ENCODE measurements around the gene SCIMP. TPM values are rescaled to one million over a fixed set of nuclear protein-coding genes. Genes with fewer than 3 reads are reported as not detected.
"Not testable (repeated sequence)": the region's sequence is repeated elsewhere in the genome, so short reads cannot be mapped to it uniquely, and the experiment has no call there.

The SCIMP gene
- not detected in 2 replicates for total RNA-seq

DNA sequence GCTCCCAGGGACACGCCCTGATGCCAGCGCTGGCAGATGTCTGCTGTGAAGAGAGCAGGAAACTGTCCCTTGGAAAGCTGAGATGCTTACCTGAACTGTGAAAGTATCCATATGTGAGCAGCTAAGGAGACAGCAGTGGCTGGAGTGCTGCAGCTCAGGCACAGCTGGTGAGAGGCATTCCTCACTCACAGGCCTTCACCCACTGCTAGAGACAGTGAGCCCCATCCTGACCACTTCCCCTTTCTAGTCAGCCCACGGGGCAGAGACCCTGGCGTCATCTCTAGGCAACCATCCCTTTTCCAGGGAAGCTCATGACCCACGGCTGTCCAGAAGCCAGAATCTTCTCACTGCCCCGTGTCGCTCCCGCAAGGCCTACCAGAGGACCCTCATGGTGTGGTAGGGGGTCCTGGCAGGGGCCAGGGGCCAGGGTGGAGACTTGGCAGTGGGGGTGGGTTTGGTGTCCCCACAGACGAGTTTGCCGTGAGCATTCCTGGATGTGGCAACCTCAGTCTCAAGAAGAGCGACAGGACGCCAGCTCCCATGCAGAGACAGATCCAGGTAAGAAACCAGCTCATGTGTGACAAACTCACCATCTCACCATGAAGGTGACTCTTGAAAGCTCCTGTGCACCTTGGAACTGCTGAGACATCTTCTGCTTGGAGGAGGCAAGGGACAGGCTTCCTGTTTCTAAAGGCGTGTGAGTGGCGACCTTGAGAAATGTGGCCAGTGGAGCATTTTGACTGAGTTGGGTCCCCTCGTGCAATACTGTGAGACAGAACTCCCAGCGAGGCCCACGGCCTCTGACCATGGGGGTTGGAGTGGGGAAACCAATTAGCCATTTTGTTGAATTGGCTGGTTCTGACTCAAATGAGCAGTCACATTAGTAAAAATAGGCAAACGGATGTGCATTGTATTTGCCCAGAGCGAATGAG, at the start of gene SCIMP:
Gene SCIMP, minus strand, starts transcription at position 216 of the 932 bp plus-strand sequence. Its CDS starts 105 bp downstream, at position 111.
- DNase-seq (ENCODE audit: low read depth in 2 of 2): no peak

DNA sequence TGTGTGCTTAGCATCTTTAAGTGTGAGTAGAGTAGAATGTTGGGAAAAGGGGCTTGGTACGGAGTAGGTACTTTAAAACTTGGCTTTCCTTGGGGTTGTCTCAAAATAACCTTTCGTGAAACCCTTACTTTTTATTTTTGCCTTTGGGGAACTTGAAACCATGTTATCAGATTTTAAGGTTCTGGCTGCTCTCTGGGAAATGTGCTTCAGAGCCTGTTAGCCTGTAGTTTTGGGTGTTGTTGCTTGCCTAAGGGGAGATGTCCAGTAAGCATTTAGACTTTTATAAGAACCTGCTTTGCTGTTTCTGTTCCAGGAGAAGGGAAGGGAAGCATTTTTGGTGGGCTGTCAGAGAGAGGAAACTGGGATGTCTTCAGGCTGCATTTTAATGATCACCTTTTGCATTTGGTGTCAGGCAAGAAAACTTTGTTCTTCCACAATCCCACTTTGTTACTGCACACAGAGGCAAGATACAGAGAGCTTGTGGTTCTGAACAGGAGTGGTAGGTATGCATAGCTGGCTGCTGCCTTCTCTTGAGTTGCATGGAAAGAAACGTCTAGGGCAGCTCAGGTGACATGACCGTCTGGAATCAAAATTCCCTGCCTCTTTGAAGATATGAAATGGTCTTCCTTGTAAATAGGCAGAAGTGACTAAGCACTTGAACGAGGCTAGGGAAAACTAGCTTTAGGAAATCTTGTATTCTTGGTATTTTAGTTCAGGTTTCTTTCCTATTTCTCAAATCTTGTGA, 49.1 kb upstream of the SCIMP start:
- DNase-seq (ENCODE audit: low read depth in 2 of 2): peak in 1 of 2 donors; percentile 6

DNA sequence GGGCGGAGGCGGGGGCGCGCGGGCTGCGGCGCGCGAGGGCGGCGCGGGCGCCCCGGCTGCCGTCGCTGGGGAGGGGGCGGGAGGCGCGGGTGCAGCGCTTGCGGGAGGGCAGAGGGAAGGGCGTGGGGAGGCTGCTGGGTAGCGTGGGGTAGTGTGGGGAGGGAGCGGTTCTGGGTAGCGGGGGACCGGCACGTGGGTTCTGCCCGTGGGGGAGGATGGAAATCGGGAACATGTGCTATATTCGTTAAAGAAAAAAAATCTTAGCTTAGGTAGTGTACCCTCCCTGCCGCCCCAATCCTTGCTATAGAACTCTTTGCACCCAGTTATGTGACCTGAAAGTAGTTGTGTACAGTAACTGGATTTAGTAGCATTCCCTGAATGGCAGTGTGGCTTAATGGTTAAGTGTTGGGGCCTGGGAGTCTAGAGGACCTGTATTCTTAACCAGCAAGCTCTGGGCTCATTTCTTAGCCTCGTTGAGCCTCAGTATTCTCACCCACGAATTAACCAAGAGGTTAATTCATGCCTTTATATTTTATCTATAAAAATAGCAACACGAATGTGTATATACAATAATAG, 48.1 kb upstream of the SCIMP start:
- DNase-seq (ENCODE audit: low read depth in 2 of 2): peak in 1 of 2 donors; percentile 25

DNA sequence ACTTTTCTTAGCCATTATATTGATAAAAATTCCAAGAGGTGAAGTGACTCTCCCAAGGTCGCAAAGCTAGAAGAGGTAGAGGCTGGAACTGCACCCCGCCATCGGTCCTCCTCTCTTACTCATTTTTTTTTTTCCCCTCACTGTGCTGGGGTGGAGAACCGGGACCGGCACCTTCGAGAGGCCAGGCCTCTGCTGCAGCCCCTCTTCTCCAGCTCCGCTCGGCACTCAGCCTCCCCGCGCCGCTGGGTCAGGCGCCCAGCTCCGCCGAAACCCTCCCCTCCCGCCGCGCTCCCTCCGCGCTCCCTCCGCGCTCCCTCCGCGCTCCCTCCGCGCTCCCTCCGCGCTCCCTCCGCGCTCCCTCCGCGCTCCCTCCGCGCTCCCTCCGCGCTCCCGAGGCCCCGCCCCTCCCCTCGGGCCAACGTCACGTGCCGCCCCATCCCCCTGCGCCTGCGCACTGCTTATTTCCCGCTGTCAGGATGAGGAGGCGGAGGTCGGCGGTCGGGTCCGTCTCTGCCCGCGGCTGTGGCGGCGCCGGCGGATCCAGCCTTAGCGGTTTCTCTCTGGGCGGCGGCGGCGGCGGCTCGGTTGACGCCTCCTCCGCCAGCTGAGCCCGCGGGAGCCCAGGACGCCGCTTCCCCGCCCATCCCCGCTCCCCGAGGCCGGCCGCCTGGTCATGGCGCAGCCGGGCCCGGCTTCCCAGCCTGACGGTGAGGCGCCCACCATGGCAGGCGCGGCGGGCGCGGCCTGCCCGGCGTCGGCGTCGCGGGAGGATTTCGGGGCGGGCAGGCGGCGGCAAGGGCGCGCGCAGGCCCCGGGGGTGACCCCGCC, 47.4 kb upstream of the SCIMP start, which contains the start of gene RABEP1:
Gene RABEP1, plus strand, starts transcription at position 471 of the 828 bp plus-strand sequence. Its CDS starts 203 bp downstream, at position 674.
- DNase-seq (ENCODE audit: low read depth in 2 of 2): peak; percentile 91 to 96

DNA sequence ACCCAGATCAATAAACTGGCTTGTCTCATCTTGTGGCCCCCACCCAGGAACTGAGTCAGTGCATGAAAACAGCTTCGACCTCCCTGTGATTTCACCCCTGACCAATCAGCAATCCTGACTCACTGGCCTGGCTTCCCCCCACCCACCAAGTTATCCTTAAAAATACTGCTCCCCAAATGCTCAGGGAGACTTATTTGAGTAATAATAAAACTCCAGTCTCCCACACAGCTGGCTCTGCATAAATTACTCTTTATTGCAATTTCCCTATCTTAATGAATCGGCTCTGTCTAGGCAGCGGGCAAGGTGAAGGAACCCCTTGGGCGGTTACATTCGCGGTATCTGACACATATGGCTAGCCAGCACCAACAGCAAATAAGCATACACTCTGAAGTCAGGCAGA, 37.7 kb upstream of the SCIMP start:
- no peak for DNase-seq (ENCODE audit: low read depth in 2 of 2)

DNA sequence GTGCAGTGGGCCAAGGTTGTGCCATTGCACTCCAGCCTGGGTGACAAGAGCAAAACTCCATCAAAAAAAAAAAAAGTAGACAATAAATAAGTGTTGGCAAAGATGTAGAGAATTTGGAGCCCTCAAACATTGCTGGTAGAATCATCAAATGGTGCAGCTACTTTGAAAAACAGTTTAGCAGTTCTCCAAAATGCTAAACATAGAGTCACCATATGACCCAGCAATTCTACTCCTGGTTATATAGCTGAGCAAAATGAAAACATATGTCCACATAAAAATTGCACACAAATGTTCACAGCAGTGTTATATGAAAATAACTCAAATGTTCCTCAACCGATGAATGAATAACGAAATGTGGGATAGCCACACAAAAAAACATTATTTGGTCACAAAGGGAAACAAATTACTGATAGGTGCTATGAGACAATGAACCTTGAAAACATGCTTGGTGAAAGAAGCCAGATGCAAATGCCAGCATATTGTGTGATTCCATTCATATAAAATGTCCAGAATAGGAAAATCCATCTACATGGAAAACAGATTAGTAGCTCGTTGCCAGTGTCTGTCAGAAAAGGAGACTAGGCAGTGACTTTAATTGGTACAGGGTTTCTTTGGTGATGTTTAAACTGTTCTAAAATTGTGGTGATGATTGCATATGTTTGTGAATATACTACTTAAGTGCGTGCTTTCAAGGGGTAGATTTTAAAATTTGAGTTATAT, 34.7 kb upstream of the SCIMP start:
- DNase-seq (ENCODE audit: low read depth in 2 of 2): no peak

DNA sequence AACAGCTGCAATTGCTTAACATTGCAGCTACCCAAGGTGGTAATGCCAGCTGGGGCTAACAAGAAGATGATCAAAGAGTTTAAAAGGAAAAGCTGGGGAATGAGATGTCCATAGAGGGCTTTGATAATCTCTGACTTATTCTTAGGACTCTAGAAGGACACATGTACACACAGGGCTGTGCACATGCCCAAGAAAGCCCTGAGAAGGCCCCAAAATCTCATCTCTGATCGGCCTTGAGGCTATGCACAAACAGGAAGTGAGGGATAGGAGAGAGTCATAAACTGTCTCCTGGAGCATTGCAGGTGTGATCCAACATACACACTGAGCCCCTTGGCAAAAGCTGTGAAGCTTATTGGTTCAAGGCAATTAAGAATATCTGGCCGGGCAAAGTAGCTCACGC, 30.2 kb upstream of the SCIMP start:
- no peak for DNase-seq (ENCODE audit: low read depth in 2 of 2)

DNA sequence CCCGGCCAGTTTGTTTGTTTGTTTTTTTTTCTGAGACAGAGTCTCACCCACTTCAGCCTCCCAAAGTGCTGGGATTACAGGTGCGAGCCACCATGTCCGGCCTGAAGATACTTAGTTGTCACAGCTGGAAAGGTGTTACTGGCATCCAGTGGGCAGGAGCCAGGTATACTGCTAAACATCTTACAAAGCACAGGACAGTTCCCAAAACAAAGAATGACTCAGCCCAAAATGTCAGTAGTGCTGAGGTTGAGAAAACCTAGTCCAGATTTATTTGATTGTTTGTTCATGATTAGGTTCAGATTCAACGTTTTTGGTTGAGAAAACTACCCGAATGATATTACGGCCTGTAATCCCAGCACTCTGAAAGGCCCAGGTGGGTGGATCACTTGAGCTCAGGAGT, 28.8 kb upstream of the SCIMP start:
- no peak for DNase-seq (ENCODE audit: low read depth in 2 of 2)

DNA sequence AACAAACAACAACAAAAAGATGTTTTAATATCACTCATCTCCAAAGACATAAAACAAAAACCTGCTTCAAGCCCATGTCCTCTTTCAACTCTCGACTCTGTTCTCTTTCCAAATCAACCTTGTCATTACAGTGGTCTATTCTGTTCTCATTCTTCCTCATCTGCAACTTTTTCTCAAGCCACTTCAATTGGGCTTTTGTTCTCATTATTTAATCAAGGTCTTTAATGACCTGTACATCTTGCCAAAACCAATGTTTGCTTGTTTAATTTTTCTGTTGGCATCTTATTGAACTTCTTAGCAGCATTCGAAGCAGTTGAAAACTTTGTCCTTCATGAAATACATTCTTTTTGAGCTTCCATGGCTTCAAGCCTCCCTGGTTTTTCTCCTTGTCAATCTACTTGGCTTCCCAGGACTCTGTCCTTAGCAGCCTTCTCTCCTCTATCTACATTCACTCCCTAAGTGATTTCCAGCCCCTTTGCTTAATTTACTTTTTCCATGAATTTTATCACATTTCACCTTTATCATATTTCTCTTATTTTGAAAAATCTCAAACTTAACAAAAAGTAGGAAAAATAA, 27.8 kb upstream of the SCIMP start:
- DNase-seq (ENCODE audit: low read depth in 2 of 2): no peak

DNA sequence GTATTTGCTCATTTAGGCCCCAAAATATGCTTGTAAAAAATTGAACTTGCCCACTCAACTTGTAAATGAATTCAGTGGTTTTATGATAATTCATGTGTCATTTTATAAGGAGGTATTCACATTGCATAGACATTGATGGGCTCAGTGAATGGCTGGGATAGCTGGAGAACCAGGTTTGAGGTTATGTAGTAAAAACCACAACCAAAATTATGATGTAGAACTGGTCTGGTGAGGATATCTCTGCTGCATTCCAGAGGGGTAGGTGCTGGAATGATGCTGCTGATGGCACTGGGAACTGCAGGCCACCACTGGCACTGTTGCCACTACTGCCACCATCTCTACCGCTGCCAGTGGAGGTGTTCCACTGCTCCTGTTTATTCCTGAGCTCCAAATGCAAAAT, 25.9 kb upstream of the SCIMP start:
- no peak for DNase-seq (ENCODE audit: low read depth in 2 of 2)

DNA sequence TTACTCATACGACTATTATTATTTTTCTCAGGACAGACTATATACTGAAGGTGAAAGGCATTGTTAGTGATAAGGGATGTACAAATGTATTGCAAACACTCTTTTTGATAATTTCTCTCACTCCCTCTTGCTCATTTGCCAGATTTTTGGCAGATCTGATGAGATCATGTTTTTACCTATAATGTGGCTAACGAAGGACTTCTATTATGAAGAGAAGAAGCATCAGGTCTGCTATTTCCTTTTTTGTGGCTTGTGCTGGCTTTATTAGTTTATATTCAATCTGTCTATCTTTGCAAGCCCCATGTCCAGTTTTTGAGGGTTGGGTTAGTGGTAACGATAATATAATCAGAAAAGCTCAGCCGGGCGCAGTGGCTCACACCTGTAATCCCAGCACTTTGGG, 22.5 kb upstream of the SCIMP start:
- no peak for DNase-seq (ENCODE audit: low read depth in 2 of 2)

DNA sequence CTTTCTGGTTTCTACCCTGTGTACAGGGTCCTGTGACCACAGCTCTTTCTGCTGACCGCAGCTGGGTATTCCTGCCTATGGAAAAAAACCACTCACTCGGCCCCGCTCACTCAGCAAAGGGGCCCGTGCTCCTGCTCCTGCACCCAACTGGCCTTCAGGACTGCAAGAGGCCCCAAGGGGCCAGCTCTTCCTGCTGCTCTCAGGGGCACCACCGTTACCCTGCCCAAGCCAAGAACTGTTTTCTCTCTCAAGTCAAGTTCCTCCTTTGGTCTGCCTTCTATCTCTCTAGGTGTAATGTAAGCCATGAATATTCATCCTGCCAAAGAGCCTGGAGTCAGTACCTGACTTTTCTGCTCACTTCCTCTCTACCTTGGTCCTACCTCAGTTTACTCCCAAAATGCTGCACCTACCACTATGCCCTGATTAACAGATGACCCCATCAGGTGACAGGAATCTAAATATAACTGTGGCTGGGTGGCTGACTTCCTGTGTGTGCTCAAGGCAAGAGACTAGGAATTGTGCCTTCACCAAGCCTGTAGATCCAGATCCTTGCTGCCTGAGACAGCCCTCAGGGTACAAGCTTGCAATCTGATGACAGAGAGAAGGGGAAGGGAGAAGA, 20.4 kb upstream of the SCIMP start:
- DNase-seq (ENCODE audit: low read depth in 2 of 2): no peak

DNA sequence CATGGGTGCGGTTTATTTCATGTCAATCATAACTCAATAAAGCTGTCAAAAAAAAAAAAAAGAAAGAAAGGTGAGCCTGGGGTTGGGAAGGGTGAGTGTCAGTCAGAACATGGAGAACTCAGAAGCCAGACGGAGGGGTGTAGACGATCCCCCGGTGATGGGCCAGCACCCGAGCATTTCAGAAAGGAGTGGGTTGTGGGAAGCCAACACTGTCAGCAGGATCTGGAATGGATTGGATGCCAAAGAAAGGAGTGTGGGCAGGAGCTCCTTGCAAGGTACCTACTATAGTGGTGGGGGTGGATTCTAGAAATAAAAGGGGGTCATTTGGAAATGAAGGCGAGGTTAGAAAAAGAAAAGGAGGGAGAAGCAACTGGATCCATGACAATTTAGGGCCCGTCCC, 19.8 kb upstream of the SCIMP start:
- no peak for DNase-seq (ENCODE audit: low read depth in 2 of 2)

DNA sequence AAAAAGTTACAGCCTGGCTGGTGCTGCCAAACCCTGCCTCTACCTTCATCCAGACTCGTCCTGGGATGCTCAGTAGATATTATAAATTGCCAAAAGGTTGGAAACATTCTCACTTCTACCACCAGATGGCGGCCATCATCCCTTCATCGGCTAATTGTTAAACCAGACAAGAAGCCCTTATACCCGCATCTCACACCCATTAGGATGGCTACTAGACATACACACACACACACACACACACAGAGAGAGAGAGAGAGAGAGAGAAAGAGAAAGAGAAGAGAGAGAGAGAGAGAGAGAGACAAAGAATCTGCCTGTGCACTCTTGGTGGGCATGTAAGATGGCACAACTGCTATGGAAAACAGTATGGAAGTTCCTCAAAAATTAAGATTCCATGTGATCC, 15.0 kb upstream of the SCIMP start:
- peak; percentile 76 to 79 for DNase-seq (ENCODE audit: low read depth in 2 of 2)

DNA sequence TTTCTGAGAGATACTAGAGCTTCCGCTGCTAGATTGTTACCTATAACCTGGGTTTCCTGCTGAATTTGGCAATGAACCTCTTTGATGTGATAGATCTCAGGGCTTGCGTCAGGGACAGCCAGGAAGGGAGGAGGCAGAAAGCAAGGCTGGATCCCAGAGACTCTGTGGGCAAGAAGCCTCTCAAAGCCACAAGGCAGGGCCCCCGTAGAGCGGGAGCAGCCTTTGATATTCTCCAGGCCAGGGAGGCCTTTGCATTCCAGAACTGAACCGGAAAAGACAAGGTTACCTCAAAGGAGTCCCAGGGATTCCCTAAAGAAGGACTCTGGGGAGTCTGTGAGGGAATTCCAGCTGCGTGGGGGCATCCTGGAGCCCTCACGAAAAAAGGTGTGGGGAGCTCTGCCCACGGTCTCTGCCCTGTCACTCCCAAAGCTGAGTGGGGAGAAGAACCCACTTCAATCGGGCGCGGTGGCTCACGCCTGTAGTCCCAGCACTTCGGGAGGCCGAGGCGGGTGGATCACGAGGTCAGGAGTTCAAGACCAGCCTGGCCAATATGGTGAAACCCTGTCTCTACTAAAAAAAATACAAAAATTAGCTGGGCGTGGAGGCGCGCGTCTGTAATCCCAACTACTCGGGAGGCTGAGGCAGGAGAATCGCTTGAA, 14.3 kb upstream of the SCIMP start:
- DNase-seq (ENCODE audit: low read depth in 2 of 2): no peak

DNA sequence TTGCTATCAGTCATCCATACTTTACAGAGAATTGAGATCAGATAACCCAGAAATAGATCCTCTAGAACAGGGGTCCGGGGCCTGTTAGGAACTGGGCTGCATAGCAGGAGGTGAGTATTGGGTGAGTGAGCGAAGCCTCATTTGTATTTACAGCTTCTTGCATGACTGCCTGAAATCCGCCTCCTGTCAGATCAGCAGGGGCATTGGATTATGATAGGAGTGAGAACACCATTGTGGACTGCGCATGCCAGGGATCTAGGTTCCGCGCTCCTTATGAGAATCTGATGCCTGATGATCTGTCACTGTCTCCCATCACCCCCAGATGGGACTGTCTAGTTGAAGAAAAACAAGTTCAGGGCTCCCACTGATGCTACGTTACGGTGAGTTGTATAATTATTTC, 13.0 kb upstream of the SCIMP start:
- no peak for DNase-seq (ENCODE audit: low read depth in 2 of 2)

DNA sequence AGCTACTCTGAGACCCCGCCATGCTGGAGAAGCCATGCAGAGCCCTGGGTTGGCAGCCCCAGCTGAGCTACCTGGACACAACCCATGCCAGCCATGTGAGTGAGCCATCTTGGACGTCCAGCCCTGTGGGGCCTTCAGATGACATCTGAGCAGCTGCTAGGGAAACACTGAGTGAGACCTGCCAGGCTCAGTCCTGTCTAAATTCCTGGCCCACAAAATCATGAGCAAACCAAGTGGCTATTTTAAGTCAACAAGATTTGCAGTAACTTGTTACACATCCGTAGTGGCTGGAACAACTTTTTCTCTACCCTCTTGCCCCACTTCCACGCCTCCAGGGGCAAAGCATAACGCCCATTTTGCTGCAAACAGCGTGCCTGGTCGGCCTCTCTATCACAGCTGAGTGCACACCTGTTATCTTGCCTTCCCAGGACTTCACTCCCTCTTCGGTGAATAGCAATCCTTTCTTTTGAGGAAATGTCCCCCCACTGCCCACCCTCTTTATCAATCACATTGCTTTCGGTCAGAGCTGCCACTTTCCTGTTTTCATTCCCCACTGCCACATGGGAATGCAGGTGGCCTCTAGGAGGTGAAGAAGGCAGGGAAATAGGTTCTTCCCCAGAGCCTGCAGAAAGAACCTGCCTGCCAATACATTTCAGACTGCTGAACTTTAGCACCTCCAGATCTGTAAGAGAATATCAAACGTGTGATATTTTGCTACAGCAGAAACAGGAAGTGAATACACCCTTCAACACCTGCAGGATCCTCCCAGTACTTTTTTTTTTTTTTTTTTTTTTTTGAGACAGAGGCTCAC, 7.4 kb upstream of the SCIMP start:
- no peak for DNase-seq (ENCODE audit: low read depth in 2 of 2)

DNA sequence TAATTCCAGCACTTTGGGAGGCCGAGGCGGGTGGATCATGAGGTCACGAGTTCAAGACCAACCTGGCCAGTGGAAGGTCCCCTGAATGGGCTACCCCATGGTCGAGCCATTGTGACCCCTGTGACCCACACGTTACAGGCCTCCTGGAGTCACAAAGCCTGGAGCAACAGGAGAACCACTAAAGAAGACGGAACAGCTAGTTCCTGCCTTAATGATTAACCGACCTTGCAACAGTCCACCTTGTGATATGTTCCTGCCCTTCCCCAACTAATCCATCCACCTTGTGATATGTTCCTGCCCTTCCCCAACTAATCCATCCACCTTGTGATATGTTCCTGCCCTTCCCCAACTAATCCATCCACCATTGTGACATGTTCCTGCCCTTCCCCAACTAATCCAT, 5.1 kb upstream of the SCIMP start:
- not testable (repeated sequence) for DNase-seq (ENCODE audit: low read depth in 2 of 2)

Data from lung microvascular endothelial cell (primary cell).